GM10248 (cell line): ENCODE data around the gene TAP1.

Source experiments
- CTCF ChIA-PET: fragments of 300-600 bp; sonication (Branson Sonifier 250); formaldehyde crosslinking; extraction: SDS; loops from one replicate; lab custom pipeline; 2021; ENCODE audit warnings: antibody characterized with exemption; lab: Yijun Ruan, JAX
- POLR2A ChIA-PET: fragments of 350-650 bp; sonication (Branson Sonifier 250); formaldehyde crosslinking; extraction: SDS; loops from one replicate; lab custom pipeline; 2020; ENCODE audit warnings: antibody characterized with exemption; lab: Yijun Ruan, JAX
- DNase-seq: peaks from one replicate; pipeline ENCODE4 v3.0.0; 2012; ENCODE audit errors: extremely low spot score
- TF ChIP-seq, protein P1 (sequence below): IDR thresholded peaks from 2 replicates; pipeline ENCODE4 v1.5.1; 2012; ENCODE audit warnings: mild to moderate bottlenecking, low read depth; ENCODE audit errors: extremely low read depth, missing control alignments, control extremely low read depth

The TAP1 gene, protein sequence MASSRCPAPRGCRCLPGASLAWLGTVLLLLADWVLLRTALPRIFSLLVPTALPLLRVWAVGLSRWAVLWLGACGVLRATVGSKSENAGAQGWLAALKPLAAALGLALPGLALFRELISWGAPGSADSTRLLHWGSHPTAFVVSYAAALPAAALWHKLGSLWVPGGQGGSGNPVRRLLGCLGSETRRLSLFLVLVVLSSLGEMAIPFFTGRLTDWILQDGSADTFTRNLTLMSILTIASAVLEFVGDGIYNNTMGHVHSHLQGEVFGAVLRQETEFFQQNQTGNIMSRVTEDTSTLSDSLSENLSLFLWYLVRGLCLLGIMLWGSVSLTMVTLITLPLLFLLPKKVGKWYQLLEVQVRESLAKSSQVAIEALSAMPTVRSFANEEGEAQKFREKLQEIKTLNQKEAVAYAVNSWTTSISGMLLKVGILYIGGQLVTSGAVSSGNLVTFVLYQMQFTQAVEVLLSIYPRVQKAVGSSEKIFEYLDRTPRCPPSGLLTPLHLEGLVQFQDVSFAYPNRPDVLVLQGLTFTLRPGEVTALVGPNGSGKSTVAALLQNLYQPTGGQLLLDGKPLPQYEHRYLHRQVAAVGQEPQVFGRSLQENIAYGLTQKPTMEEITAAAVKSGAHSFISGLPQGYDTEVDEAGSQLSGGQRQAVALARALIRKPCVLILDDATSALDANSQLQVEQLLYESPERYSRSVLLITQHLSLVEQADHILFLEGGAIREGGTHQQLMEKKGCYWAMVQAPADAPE

DNA sequence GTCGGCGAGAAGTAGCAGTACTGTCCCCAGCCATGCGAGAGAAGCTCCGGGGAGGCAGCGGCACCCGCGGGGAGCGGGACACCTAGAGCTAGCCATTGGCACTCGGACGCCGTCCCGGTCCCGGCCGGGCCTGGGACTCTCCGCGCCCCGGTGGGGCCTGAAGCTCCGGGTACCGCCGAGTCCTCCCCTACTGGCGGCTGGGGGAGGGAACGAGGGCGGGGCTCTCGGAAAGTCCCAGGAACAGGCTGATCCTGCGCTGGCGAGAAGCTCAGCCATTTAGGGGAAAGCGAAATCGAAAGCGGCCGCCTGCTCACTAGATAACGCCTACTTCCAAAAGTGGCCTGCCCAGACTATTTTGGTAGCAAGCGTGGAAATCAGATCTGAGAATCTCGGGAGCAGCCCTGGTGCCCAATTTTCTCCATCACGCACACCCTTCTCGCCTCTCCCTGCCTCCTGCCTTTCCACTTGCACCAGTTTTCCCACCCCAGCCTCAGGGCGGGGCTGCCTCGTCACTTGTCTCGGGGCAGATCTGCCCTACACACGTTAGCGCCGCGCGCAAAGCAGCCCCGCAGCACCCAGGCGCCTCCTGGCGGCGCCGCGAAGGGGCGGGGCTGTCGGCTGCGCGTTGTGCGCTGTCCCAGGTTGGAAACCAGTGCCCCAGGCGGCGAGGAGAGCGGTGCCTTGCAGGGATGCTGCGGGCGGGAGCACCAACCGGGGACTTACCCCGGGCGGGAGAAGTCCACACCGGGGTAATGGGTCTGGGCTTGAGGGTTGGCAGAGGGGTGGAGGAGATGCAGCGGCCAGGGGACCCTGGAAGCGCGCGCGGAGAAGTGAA lies at the start of gene TAP1, which contains the start of gene PSMB9:
TAP1 (minus strand) TSS at position 164 of the 835 bp plus-strand sequence; CDS start at position 96, 68 bp downstream.
PSMB9 (plus strand) TSS at position 652 of the 835 bp plus-strand sequence; CDS start at position 690, 38 bp downstream.
- CTCF ChIA-PET = interaction anchor here (0.7 to 13.7 kb wide), 27 partner anchors 10 to 440 kb away, joined by 3 to 339 read pairs (median 5); partner anchors contain the start of genes HLA-DMA, HLA-DQB1, PSMB8 and TAP2
- TF ChIP-seq, protein P1, sequence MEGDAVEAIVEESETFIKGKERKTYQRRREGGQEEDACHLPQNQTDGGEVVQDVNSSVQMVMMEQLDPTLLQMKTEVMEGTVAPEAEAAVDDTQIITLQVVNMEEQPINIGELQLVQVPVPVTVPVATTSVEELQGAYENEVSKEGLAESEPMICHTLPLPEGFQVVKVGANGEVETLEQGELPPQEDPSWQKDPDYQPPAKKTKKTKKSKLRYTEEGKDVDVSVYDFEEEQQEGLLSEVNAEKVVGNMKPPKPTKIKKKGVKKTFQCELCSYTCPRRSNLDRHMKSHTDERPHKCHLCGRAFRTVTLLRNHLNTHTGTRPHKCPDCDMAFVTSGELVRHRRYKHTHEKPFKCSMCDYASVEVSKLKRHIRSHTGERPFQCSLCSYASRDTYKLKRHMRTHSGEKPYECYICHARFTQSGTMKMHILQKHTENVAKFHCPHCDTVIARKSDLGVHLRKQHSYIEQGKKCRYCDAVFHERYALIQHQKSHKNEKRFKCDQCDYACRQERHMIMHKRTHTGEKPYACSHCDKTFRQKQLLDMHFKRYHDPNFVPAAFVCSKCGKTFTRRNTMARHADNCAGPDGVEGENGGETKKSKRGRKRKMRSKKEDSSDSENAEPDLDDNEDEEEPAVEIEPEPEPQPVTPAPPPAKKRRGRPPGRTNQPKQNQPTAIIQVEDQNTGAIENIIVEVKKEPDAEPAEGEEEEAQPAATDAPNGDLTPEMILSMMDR = peak; percentile 97
- peak; percentile 93 for DNase-seq
- POLR2A ChIA-PET = interaction anchor here (0.6 to 3.6 kb wide), 8 partner anchors 10 to 1661 kb away, joined by 3 to 44 read pairs (median 4); partner anchors contain the start of genes PSMB8 and TAP2

DNA sequence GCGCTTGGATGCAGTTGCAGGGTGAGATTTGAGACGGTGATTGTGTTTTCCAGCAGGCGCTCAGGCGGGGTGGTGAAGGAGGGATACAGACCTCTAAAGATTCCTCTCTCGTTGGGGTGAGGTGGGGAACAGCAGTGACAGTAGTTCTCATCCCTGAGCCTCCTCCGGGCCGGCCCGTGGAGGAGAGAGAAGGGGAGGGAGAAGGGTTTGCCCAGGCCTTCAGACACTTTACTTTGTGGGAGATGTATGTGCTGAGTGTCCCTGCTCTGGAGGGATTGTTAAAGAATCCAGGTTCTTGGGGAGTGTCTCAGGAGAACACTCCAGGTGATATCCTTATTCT lies 41.5 kb upstream of the TAP1 start:
- POLR2A ChIA-PET = interaction anchor here (0.6 to 2.6 kb wide), 11 partner anchors 19 to 352 kb away, joined by 3 to 41 read pairs (median 4); partner anchors contain the start of genes HLA-DMA, HLA-DMB and TAP2
- CTCF ChIA-PET = interaction anchor here (1.0 to 5.2 kb wide), 12 partner anchors 9 to 92 kb away, joined by 4 to 40 read pairs (median 5); partner anchors contain the start of gene TAP2
- no peak for DNase-seq
- TF ChIP-seq, protein P1 = no peak

DNA sequence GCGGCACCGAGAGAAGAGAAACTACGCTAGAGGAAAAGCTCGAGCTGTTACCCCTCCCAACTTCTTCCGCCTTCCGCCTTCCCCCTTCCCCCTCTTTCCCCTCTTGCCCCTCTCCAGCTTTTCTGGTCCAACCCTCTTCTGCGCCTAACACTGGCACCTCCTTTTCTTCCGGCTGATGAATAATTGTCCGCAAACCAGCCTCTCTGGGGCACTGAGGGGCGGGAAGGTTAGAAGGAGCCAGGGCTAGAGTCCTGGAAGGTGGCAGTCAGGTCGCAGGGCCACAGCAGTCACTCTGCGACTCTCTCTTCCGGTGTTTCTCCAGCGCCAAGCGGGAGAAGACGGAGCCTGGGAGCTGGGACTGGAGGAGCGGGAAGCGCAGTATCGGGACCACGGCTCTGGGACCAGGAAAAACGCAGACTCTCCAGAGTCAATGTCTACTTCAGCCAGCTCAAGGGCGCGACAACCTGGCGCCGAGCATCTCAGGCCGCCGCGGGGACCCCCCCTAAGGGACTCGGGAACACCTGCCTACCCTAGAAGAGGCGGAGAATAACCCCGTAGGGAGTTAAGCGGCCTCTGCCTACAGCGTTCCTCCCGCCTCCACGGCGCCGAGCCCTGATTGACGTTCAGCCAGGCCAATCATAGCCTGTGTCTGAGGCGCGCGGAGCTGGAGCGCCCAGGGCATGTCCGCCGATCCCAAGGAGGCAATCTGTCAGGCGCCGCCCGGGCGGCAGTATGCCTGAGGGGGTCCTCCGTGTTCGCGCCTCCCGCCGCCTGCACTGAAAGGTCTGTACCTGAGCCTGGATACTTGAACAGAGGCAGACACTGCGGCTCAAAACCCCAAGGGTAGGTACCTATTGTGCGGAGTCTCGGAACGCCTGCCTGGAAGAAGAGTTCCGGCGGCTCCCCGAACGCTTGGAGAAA lies 40.8 kb upstream of the TAP1 start:
- TF ChIP-seq, protein P1 = no peak
- ChIA-PET POLR2A (interaction anchor here (0.6 to 2.6 kb wide), 11 partner anchors 19 to 352 kb away, joined by 3 to 41 read pairs (median 4); partner anchors contain the start of genes HLA-DMA, HLA-DMB and TAP2), CTCF (interaction anchor here (0.9 to 5.2 kb wide), 14 partner anchors 9 to 92 kb away, joined by 3 to 40 read pairs (median 4); partner anchors contain the start of gene TAP2)
- DNase-seq = peak; percentile 100

DNA sequence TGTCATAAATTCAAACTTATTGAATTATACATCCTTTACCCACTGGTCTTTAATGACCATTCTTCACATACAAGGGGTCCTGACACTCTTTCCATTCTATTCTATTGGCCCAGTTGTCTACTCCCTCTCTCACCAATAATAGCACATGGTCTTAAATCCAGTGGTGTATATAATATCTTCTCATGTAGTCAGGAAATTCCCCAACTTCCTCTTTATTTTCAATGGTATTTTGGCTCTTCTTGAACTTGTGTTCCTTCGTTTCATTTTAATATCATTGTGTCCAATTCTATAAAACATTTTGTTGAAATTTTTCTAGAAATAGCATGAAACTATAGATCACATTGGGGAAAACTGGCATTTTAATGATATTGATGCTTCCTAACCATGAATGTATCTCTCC lies 37.3 kb upstream of the TAP1 start:
- DNase-seq = no peak
- TF ChIP-seq, protein P1 = no peak
- CTCF ChIA-PET = interaction anchor here (1.1 to 1.8 kb wide), 2 partner anchors 94 to 95 kb away, joined by 4 to 8 read pairs; no protein-coding TSS in a partner anchor
- POLR2A ChIA-PET = no interaction called here

DNA sequence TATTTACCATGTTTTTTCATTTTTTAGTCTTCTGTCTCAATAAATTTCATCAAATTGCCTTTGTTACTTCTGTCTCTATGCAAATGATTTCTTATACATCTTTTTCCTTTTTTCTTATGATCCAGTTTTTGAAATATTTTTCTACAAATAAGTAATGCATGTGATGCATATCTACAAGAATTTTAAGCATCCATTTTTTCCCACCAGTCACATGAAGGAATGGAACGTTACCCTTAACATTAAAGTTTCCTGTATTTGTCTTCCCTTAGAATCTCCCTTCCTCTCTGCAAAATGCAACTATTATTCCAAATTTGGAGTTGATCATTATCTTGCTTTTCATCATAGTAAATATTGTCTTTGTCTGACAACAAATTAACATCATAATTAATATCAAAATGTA lies 36.0 kb upstream of the TAP1 start:
- no peak for DNase-seq
- TF ChIP-seq, protein P1 = no peak
- ChIA-PET POLR2A (no interaction called here), CTCF (interaction anchor here (0.8 to 1.8 kb wide), 5 partner anchors 22 to 96 kb away, joined by 3 to 8 read pairs (median 4); no protein-coding TSS in a partner anchor)
